ENCODE measurements around the gene ST14.

The ST14 gene

DNA sequence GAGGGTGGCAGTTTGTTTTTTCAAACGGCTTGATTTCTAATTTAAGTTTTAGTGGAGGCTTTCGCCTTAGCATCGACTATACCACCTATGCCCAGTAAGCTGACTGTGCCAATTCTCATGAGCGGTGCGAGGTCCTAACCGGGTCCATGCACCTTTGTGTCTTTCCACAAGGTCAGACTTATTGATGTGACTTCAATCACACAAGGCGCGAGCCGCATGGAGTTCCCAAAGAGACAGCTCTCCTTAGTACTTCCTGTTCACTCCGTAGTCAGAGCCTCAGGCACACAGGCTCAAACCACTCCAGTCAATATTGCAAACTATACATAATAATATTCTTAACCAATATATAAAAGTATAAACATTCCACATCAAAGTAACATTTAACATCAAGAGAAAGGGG, 18.2 kb downstream of the ST14 start:
- Histone ChIP-seq H3K4me1 (ENCODE audit: control insufficient read depth, insufficient read depth, low read length, unreplicated experiment) (peaks cover 8% of the 10 kb centered on the region), H3K27ac (ENCODE audit: low read depth, low read length) (no peak overlapping the region), H3K36me3 (ENCODE audit: insufficient read depth, low read length) (no peaks in the 10 kb centered on the region), H2AFZ (ENCODE audit: low read length, unreplicated experiment) (no peak overlapping the region), H3K79me2 (ENCODE audit: control insufficient read depth, insufficient read depth, low read length, unreplicated experiment) (no peaks in the 10 kb centered on the region), H3K4me3 (ENCODE audit: low read depth, low read length) (no peak overlapping the region), H3K27me3 (ENCODE audit: insufficient read depth, low read length) (no peaks in the 10 kb centered on the region)

DNA sequence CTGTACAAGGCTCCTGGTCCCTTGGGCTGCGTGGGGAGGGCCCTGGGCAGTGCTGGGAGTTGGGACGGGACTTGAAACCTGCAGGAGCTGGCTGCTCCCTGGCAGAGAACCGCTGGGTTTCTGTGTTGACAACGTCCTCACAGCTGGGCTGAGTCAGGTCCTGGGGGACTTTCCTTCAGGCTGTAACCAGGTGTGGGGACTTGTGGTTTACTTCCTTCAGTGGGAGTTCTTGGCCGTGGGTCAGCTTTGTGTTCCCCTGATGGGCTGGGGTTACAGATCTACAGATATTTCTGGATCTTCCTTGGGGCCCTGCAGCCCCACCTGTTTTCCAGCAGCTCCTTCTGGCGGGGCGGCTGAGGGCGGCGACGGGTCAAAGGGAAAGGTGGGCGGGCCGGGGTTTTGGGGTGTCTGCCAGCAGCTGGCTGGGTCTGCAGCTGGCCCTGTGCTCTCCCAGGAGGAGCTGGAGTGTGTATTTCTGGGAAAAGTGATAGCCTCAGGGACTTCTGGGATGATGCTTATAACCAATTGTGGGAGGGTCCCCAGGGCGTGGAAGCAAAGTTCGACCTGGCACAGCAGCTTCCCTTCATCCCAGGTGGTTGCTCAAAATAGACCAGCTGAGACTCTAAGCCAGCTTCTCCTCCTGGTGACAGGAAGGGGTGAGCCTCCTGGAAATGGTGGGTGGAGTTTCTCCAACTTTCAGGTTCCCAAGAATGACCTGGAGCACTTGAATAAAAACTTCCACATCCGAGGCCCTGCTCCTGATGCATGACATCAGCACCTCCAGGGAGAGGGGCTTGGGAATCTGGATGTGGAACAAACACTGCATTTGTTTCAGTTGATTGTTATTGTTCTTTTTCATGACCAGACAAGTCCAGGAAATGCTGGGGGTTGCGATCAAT, 19.1 kb downstream of the ST14 start:
- H3K27ac ChIP-seq (ENCODE audit: low read depth, low read length): no peak overlapping the region
- H3K79me2 ChIP-seq (ENCODE audit: control insufficient read depth, insufficient read depth, low read length, unreplicated experiment): no peaks in the 10 kb centered on the region
- no peaks in the 10 kb centered on the region for H3K27me3 ChIP-seq (ENCODE audit: insufficient read depth, low read length)
- no peak overlapping the region for H3K4me3 ChIP-seq (ENCODE audit: low read depth, low read length)
- H3K4me1 ChIP-seq (ENCODE audit: control insufficient read depth, insufficient read depth, low read length, unreplicated experiment): peaks cover 8% of the 10 kb centered on the region
- H3K36me3 ChIP-seq (ENCODE audit: insufficient read depth, low read length): no peaks in the 10 kb centered on the region
- no peak overlapping the region for H2AFZ ChIP-seq (ENCODE audit: low read length, unreplicated experiment)

DNA sequence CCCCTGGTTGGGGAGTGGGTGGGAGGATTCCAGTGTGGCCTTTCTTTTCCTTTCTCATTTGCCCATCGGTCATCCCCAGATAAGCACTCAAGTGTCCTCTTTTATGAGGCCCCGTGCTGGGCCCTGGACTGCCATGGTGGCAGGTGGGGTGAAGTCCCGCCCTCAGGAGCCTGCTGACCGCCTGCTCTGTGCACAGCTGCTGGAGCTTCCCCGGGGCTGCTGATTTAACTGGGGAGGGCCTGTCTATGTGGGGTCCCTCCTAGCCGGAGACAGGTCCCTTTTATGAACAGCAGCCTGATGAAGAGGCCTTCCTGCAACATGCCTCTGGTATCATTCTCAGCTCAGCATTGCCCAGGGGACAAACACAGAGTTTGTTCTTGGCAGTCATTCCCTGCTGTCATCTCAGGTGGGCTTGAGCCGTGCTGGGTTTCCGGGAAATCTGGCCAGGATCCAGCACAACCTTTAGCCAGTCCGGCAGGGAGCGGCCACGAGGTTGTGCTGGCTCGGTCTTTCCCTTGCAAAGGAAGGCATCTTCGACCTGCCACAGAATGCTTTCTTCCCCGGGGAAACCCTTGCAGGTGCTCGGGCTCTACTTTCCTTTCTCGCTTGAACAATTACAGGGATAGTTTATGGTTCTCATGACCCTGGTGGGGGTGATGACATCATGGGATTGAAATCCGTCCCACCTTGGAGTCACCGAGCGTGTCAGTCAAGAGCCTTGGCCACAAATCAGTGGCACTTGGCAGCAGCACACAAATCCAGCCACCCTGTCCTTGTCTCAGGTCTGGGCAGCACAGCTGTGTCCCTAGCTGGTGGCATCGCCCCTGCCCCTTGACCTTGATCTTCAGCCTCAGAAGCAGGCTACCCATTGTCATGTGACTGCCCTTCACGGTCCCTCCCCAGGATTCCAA, 20.1 kb downstream of the ST14 start:
- H3K4me1 ChIP-seq (ENCODE audit: control insufficient read depth, insufficient read depth, low read length, unreplicated experiment): peaks cover 8% of the 10 kb centered on the region
- no peak overlapping the region for H3K4me3 ChIP-seq (ENCODE audit: low read depth, low read length)
- no peak overlapping the region for H3K27ac ChIP-seq (ENCODE audit: low read depth, low read length)
- no peaks in the 10 kb centered on the region for H3K79me2 ChIP-seq (ENCODE audit: control insufficient read depth, insufficient read depth, low read length, unreplicated experiment)
- H2AFZ ChIP-seq (ENCODE audit: low read length, unreplicated experiment): no peak overlapping the region
- no peaks in the 10 kb centered on the region for H3K27me3 ChIP-seq (ENCODE audit: insufficient read depth, low read length)
- H3K36me3 ChIP-seq (ENCODE audit: insufficient read depth, low read length): no peaks in the 10 kb centered on the region

DNA sequence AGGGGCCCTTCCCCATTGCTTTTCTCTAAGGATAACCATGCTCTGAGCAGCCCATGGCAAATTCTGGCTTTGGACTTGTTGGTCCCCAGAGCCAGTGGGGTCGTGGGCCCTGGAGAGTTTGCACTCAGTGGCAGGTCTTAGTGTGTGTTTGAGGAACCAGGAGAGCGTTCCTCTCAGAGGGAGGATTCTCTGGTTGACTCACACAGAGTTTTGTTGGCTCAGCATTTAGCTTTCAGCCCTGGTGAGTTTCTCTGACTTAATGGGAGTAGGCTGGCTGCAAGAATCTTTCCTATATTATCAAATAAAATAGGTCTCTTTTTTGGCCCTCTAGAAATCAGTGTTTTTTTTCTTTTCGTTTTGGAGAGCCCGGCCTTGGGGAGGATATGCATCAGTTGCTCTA, 20.9 kb downstream of the ST14 start:
- Histone ChIP-seq H3K27ac (ENCODE audit: low read depth, low read length) (no peak overlapping the region), H3K27me3 (ENCODE audit: insufficient read depth, low read length) (no peaks in the 10 kb centered on the region), H3K79me2 (ENCODE audit: control insufficient read depth, insufficient read depth, low read length, unreplicated experiment) (no peaks in the 10 kb centered on the region), H3K4me1 (ENCODE audit: control insufficient read depth, insufficient read depth, low read length, unreplicated experiment) (peaks cover 8% of the 10 kb centered on the region), H3K4me3 (ENCODE audit: low read depth, low read length) (no peak overlapping the region), H2AFZ (ENCODE audit: low read length, unreplicated experiment) (no peak overlapping the region), H3K36me3 (ENCODE audit: insufficient read depth, low read length) (no peaks in the 10 kb centered on the region)

DNA sequence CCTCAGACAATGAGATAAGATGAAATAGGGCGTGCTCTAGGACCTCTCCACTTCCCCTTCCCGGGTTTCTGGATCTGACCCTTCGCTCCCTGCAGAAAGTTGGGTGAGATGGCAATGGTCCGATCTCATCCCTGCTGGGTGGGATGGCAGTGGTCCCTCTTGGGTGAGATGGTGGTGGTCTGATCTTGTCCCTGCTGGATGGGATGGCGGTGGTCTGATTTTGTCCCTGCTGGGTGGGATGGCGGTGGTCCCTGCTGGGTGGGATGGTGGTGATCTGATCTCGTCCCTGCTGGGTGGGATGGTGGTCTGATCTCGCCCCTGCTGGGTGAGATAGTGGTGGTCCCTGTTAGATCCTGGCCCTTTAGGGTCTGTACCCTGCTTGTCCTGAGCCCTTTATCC, 21.3 kb downstream of the ST14 start:
- Histone ChIP-seq H3K4me1 (ENCODE audit: control insufficient read depth, insufficient read depth, low read length, unreplicated experiment) (peaks cover 8% of the 10 kb centered on the region), H2AFZ (ENCODE audit: low read length, unreplicated experiment) (no peak overlapping the region), H3K27ac (ENCODE audit: low read depth, low read length) (no peak overlapping the region), H3K4me3 (ENCODE audit: low read depth, low read length) (no peak overlapping the region), H3K79me2 (ENCODE audit: control insufficient read depth, insufficient read depth, low read length, unreplicated experiment) (no peaks in the 10 kb centered on the region), H3K36me3 (ENCODE audit: insufficient read depth, low read length) (no peaks in the 10 kb centered on the region), H3K27me3 (ENCODE audit: insufficient read depth, low read length) (no peaks in the 10 kb centered on the region)

DNA sequence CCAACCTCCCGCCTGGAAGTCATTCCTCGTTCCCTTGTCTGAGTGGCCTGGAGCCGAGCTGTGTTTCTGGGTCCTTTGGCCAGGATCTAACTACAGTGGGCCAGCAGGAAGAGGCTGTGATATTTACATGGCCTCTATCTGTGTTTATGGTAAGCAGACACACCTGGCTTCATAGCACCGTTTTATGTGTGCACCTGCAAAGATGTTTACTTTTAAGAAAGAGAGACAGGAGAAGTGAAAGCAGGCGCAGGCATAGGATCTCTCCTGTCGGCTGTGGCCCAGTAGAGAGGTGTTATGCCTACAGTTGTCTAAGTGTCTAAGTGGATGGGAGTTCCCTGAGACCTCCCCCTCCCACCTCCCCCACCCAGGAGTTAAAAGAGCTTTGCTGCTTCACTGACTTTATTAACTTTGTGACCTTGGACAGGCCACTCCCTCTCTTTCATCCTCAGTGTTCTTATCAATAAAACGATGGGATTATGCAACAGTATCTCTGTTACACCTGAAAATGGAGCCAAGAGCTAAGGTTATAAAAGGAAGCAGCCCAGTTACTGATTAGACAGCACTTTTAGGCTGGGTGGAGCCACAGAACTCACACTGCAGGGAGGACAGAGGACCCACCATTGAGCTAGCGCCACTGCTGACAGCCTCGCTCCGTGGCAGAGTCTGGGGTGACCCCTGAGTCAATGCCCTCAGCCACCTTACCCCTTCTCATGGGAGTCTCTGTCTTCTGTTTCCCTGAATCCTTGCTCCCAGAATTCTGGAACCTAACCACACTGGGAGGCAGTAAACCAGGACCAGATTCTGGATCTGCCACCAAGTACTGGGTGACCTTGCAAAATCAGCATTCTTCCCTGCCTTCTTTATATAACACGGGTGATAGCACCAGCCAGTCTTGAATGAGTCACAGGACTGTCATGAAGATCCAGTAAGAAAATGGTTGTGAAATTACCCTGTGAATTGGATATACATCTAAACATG, 22.0 kb downstream of the ST14 start:
- Histone ChIP-seq H3K79me2 (ENCODE audit: control insufficient read depth, insufficient read depth, low read length, unreplicated experiment) (no peaks in the 10 kb centered on the region), H3K36me3 (ENCODE audit: insufficient read depth, low read length) (no peaks in the 10 kb centered on the region), H3K4me1 (ENCODE audit: control insufficient read depth, insufficient read depth, low read length, unreplicated experiment) (peaks cover 8% of the 10 kb centered on the region), H3K27me3 (ENCODE audit: insufficient read depth, low read length) (no peaks in the 10 kb centered on the region), H3K27ac (ENCODE audit: low read depth, low read length) (no peak overlapping the region), H3K4me3 (ENCODE audit: low read depth, low read length) (no peak overlapping the region), H2AFZ (ENCODE audit: low read length, unreplicated experiment) (no peak overlapping the region)

DNA sequence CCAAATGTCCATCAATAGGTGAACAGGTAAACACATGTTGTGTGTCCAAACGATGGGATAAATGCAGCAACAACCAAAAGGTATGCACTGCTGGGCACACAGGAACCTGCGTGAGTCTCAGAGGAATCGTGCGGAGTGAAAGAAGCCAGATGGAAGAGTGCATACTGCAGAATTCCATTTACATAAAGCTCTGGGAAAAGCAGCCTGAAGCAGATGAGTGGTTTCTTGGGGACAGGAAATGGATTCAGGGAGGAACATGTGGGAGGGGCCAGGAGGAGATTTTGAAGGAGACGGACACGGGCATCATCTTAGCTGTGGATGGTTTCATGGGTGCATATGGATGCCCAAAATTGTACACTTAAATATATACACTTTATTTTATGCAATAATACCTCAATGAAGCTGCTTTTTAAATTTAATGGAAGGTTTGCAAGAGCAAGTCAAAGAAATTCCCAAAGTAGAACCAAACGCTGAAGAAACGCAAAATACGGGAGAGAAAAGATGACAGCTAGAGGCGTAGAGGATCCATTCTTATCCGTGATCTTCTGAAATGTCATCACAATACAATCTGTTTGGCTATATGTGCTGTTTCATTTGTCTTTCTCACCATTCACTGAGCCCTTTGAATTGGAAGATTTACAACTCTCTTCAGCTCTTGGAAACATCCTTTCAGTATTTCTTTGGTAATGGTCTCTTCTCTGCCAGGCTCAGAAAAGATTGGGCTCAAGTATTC, 24.5 kb downstream of the ST14 start:
- Histone ChIP-seq H2AFZ (ENCODE audit: low read length, unreplicated experiment) (no peak overlapping the region), H3K4me3 (ENCODE audit: low read depth, low read length) (no peak overlapping the region), H3K27me3 (ENCODE audit: insufficient read depth, low read length) (no peaks in the 10 kb centered on the region), H3K36me3 (ENCODE audit: insufficient read depth, low read length) (no peaks in the 10 kb centered on the region), H3K79me2 (ENCODE audit: control insufficient read depth, insufficient read depth, low read length, unreplicated experiment) (no peaks in the 10 kb centered on the region), H3K4me1 (ENCODE audit: control insufficient read depth, insufficient read depth, low read length, unreplicated experiment) (peaks cover 8% of the 10 kb centered on the region), H3K27ac (ENCODE audit: low read depth, low read length) (no peak overlapping the region)

DNA sequence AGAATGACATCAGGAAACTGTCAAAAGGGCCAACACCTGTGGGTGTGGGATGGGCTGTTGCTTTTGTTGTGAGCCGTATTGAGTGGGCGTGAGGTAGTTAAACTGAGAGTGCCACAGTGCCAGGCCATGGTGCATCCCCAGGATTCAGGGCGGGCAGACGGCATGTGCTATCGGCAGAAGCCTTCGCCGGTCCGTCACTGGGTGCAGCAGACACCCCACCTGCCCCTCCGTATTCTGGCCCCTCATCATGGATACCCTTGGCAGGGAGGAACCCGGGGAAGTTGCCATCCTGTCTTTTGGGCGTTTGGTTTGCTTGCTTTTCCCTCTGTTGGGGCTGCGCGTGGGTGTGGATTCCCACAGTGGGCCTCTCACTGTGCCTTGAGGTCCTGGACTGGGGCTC, 27.5 kb downstream of the ST14 start:
- no peaks in the 10 kb centered on the region for H3K27me3 ChIP-seq (ENCODE audit: insufficient read depth, low read length)
- no peak overlapping the region for H3K27ac ChIP-seq (ENCODE audit: low read depth, low read length)
- H3K36me3 ChIP-seq (ENCODE audit: insufficient read depth, low read length): no peaks in the 10 kb centered on the region
- H2AFZ ChIP-seq (ENCODE audit: low read length, unreplicated experiment): no peak overlapping the region
- H3K4me1 ChIP-seq (ENCODE audit: control insufficient read depth, insufficient read depth, low read length, unreplicated experiment): peaks cover 3% of the 10 kb centered on the region
- H3K4me3 ChIP-seq (ENCODE audit: low read depth, low read length): no peak overlapping the region
- H3K79me2 ChIP-seq (ENCODE audit: control insufficient read depth, insufficient read depth, low read length, unreplicated experiment): no peaks in the 10 kb centered on the region

DNA sequence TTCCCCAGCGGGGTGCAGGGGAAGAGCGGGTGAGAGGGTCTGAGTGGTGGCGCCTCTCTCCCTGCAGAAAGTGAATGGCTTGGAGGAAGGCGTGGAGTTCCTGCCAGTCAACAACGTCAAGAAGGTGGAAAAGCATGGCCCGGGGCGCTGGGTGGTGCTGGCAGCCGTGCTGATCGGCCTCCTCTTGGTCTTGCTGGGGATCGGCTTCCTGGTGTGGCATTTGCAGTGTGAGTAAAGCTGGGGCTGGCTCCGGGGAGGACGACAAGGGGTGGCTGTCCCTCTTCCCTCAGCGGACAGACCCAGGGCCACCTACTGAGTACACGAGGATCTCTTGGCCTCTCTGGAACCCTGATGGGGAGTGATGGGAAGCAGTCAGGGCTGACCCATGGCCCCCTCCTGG, 28.5 kb downstream of the ST14 start:
- Histone ChIP-seq H3K4me3 (ENCODE audit: low read depth, low read length) (no peak overlapping the region), H3K36me3 (ENCODE audit: insufficient read depth, low read length) (no peaks in the 10 kb centered on the region), H3K27ac (ENCODE audit: low read depth, low read length) (no peak overlapping the region), H3K27me3 (ENCODE audit: insufficient read depth, low read length) (no peaks in the 10 kb centered on the region), H2AFZ (ENCODE audit: low read length, unreplicated experiment) (no peak overlapping the region), H3K4me1 (ENCODE audit: control insufficient read depth, insufficient read depth, low read length, unreplicated experiment) (no peaks in the 10 kb centered on the region), H3K79me2 (ENCODE audit: control insufficient read depth, insufficient read depth, low read length, unreplicated experiment) (no peaks in the 10 kb centered on the region)

Data from ACC112 (cell line).